Esophagus mucosa (tissue), 1 donor: ENCODE results near the gene PDHX. TPM values are rescaled to one million over a fixed set of nuclear protein-coding genes. Genes with fewer than 3 reads are reported as not detected.

Experiments
- ATAC-seq: fragments of 200-7000 bp; cut with Tn5 transposase; one replicate; pipeline ENCODE4 v1.9.1; 2020
- total RNA-seq: library from RNA; stranded (reverse); gene quantifications from one replicate; pipeline ENCODE4 v1.2.4, GENCODE V29; 2023
- donor health status: DM: yes; HTN: yes; CAD: no.

The PDHX gene
- total RNA-seq, 1 donor from 2014 or later, result 19.1 TPM

DNA sequence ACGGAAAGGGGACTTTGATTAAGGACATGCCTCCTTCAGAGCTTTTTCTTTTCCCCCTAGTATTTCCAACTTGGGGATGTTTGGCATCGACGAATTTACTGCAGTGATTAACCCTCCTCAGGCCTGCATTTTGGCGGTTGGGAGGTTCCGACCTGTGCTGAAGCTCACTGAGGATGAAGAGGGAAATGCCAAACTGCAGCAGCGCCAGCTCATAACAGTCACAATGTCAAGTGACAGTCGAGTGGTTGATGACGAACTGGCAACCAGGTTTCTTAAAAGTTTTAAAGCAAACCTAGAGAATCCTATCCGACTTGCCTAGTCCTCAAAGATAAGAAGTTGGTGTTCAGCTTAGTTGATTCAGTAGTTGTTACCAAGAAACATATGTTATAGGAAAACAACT lies 78.4 kb downstream of the PDHX start:
- ATAC-seq, result no peak

- no peak for ATAC-seq
Observed at GRCh38 chr11:34996958-34997357, 80.5 kb downstream of the PDHX start.

- ATAC-seq, result peak; percentile 47
Observed at GRCh38 chr11:34997952-34998528, 81.6 kb downstream of the PDHX start.

DNA sequence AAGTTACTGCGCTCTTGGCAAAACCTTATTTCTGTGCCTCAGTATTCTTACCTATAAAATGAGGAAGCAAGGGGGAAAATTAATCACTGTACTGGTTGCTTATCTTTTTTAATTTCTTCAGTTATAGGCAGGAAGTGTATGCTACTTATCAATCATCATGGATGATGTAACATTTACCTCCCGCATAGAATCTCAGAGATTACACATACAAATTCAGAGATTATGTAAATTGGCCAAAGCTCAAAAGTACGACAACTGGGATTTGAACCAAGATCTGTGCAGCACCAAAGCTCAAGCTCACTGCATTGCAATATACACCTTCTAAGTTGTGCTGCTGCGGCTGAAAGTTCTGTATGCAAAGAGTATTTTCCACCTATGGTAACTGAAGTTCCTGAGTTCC lies 83.0 kb downstream of the PDHX start:
- ATAC-seq, result no peak

DNA sequence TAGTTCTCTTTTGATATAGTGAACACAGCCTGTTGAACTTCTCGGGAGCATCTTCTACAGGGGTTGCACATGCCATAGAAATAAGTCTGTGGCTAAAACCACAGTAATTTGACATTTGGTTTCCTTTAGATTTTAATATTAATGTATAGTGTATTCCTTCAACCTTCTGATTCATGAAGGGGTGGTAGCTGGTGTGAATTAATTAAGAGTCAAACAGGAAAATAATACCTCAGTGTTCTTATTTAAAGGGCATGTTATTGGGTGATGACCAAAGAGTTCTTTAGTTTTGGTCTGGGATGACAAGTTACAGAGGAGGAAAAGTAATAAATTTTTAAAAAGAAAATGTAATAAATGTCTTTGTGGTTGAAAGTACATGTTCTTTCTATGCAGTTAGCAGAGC lies 86.8 kb downstream of the PDHX start:
- no peak for ATAC-seq

- no peak for ATAC-seq
Observed at GRCh38 chr11:35003658-35004057, 87.2 kb downstream of the PDHX start.

GRCh38 chr11:35005141-35005780 lies 88.8 kb downstream of the PDHX start:
- ATAC-seq, result peak; percentile 70

GRCh38 chr11:35006389-35007128 lies 90.1 kb downstream of the PDHX start:
- no peak for ATAC-seq

GRCh38 chr11:35007277-35007676 lies 90.9 kb downstream of the PDHX start:
- no peak for ATAC-seq

GRCh38 chr11:35009191-35009943 lies 92.9 kb downstream of the PDHX start:
- peak; percentile 74 for ATAC-seq

- ATAC-seq, result peak; percentile 27
Observed at GRCh38 chr11:35009944-35010342, 93.5 kb downstream of the PDHX start.

DNA sequence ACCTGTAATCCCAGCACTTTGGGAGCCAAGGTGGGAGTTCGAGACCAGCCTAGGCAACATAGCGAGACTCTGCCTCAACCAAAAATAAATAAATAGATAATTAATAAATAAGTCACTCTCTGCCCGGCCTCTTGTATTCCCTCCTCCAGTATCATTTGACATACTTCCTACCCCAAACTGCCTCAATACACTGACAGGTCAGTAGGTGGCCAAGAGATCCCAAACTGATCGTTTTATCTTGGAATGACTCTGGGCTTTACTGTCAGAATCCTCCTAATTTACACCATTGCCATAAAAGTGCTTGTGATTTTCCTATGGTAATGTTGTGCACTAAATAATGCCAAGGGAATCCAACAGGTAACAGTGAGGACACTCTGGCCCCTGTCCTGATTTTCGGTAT lies 94.2 kb downstream of the PDHX start:
- no peak for ATAC-seq

GRCh38 chr11:35011389-35011788 lies 95.0 kb downstream of the PDHX start:
- ATAC-seq, result no peak

GRCh38 chr11:35011944-35012343 lies 95.5 kb downstream of the PDHX start:
- no peak for ATAC-seq

DNA sequence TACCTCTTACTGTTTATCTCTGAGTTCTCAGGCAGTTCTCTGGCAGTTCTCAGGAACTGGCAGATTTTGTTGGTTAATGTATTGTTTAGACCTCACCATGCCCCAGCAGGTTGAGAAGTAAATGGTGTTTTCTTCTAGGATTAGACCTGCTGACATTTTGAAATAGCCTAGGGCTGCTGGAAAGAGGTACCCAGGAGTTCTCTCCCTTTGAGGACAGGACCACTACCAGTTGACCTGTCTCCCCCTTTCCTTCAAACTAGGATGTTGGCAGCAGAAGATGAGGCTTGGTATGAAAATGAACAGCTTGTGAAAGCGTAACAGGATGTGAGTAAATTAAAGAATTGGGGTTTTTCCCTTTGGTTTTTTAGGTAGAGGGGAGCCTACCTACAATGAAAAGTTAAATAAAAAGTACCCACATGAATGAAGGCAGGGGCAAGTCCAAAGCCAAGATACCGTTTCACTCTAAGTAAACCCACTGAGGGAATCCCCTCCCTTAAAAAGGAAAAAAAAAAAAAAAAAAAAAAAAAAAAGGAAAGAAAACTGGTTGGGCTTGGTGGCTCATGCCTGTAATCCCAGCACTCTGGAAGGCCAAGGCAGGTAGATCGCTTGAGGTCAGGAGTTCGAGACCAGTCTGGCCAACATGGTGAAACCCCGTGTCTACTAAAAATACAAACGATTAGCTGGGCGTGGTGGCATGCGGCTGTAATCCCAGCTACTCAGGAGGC lies 96.2 kb downstream of the PDHX start:
- ATAC-seq, result no peak

DNA sequence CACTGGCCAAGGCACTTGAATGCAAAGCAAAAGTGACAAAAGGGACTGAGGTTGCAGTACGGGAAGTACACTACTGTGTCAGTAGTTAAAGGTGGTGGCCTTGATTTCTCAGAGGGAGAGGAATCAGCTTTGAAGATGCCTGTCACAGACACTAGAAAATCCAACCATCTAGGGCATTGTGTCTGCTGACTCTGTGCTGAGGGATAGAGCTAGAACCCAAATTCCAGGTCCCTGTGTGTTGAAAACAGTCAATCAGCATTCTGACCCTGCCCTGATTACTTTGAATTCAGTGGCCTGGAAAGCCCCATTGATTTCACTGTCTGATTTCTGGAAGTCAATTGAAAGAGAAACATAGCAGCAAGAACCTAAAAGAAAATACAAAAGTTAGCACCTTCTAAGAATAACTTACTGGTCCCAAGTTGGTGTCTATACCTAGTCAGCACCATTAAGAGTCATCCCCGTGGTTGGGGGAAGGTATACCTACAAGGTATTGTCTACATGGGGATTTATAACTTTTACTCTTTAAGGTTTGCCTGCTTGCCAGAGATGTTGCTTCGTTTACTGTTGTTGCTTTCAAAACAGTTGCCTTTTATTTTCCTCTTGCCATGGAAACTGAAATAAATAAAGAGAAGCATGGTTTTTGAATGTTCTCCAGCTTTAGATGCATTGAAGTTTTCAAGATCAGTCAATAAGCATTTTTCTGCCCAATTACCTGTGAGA lies 97.3 kb downstream of the PDHX start:
- no peak for ATAC-seq

GRCh38 chr11:35014346-35014745 lies 97.9 kb downstream of the PDHX start:
- no peak for ATAC-seq

DNA sequence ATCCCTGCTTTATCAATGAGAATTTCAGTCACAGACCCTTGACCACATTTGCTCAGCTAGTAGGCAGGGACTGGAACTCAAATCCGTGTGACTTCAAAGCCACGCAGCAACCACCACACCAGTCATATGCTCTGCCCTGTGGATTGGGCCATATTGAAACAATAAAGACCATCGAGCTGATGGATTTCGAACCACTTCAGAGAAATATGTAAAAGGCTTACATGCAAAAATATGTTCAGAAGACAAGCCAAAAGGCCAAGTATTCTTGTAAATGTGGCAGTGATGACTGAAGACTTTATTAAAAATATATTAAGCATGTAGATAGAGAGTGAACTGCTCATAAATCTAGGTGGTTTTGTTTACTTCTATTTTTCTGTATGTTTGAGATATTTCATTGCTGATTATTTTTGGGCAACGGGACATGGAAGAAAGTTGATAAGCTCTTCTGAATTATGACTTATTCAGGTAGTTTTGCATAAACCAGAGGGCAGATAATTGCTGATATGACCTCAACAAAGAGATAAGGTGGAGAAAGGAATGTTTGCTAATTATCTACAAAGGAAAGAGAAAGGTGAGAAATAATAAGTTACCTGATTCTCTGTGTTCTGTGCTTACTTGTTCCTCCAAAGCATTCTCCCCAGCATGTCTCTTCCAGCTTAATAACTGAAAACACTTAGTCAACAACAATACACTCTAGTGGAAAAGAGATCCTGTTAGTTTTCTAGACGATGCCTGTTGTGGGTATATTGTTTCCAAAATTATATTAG lies 99.4 kb downstream of the PDHX start:
- ATAC-seq, result no peak

GRCh38 chr11:35016916-35017315 lies 100.5 kb downstream of the PDHX start:
- no peak for ATAC-seq

- ATAC-seq, result no peak
Observed at GRCh38 chr11:35017528-35018342, 101.3 kb downstream of the PDHX start.
